RWPE2 (cell line): ENCODE measurements around the gene MACROD2.

Experiments
- ATAC-seq: fragments of 200-7000 bp; cut with Tn5 transposase; 3 replicates; pipeline ENCODE4 v1.9.1; 2021; ENCODE audit warnings: low read depth
- DNase-seq: peaks from one replicate; pipeline ENCODE4 v3.0.0-alpha.2; 2020; ENCODE audit warnings: low spot score
- H3K27ac ChIP-seq: fragments of 450-650 bp; 2 replicates; pipeline ENCODE4 v1.5.1; 2017; ENCODE audit warnings: mild to moderate bottlenecking; ENCODE audit not compliant: poor library complexity, severe bottlenecking
- H3K27me3 ChIP-seq: fragments of 250-450 bp; sonication (Bioruptor Pico); 2 replicates; pipeline ENCODE4 v1.5.1; 2021; ENCODE audit warnings: mild to moderate bottlenecking, moderate library complexity; ENCODE audit not compliant: insufficient read depth, poor library complexity, severe bottlenecking
- H3K36me3 ChIP-seq: fragments of 250-450 bp; sonication (Bioruptor Pico); 2 replicates; pipeline ENCODE4 v1.5.1; 2020; ENCODE audit warnings: low read depth, mild to moderate bottlenecking, moderate library complexity
- H3K4me1 ChIP-seq: fragments of 250-450 bp; sonication (Bioruptor Pico); 2 replicates; pipeline ENCODE4 v1.5.1; 2021; ENCODE audit warnings: mild to moderate bottlenecking, moderate library complexity; ENCODE audit not compliant: insufficient read depth, poor library complexity, severe bottlenecking
- H3K4me3 ChIP-seq: fragments of 250-450 bp; sonication (Bioruptor Pico); 2 replicates; pipeline ENCODE4 v1.5.1; 2021; ENCODE audit warnings: mild to moderate bottlenecking, moderate library complexity; ENCODE audit not compliant: severe bottlenecking
- H3K9me3 ChIP-seq: fragments of 250-450 bp; sonication (Bioruptor Pico); 2 replicates; pipeline ENCODE4 v1.5.1; 2021; ENCODE audit warnings: mild to moderate bottlenecking, moderate library complexity; ENCODE audit not compliant: severe bottlenecking
- TF ChIP-seq, protein P1 (sequence below): fragments of 450-650 bp; IDR thresholded peaks from one replicate; pipeline ENCODE4 v1.5.1; 2017; ENCODE audit warnings: mild to moderate bottlenecking, moderate library complexity; ENCODE audit not compliant: poor library complexity, severe bottlenecking

The MACROD2 gene

DNA sequence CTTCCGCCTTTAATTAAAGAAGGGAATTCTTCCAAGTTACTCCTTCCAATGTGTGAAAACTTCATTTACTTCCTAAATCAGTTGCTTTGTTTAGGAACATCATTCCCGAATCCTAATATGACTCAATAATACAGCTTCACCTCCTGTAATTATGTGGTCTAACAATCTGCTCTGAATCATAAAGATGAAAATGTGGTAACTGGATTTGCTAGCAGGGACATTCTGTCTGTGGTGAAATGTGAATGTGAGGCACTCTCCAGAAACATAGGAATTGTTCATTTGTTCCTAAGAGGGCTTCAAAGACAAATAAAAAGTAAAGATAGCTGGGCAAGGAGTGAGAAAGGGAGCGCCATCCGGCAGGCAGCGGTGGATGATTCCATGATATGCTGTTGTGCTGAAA is 1899.8 kb downstream of the MACROD2 start:
- no peak for ATAC-seq
- TF ChIP-seq, protein P1, sequence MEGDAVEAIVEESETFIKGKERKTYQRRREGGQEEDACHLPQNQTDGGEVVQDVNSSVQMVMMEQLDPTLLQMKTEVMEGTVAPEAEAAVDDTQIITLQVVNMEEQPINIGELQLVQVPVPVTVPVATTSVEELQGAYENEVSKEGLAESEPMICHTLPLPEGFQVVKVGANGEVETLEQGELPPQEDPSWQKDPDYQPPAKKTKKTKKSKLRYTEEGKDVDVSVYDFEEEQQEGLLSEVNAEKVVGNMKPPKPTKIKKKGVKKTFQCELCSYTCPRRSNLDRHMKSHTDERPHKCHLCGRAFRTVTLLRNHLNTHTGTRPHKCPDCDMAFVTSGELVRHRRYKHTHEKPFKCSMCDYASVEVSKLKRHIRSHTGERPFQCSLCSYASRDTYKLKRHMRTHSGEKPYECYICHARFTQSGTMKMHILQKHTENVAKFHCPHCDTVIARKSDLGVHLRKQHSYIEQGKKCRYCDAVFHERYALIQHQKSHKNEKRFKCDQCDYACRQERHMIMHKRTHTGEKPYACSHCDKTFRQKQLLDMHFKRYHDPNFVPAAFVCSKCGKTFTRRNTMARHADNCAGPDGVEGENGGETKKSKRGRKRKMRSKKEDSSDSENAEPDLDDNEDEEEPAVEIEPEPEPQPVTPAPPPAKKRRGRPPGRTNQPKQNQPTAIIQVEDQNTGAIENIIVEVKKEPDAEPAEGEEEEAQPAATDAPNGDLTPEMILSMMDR, result no peak

DNA sequence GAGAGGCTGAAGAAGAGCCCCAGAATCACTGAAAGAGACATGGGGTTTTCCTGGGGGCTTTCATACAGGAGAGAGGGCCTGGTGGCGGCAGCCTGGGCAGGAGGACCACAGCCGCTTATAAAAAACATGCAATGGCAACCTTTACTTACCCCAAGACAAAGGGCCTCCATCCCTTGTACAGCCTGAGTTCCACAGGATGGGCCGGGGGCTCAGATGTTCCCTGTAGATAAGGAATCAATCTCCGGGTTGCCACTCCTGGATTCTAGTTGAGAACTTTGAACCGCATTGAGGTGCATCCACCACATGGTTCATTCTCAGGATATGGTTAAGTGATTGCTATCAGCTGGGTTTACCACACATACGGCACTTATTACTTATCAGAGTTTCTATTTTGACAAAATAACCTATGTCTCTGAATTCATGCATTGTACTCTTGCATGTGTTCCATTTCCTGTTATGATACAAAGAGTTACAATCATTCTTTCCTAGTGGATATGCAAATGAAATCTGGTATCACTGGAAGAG is 1900.3 kb downstream of the MACROD2 start:
- Histone ChIP-seq H3K27ac (no peak overlapping the region), H3K36me3 (no peaks in the 10 kb centered on the region), H3K9me3 (no peaks in the 10 kb centered on the region), H3K4me3 (no peak overlapping the region), H3K27me3 (no peaks in the 10 kb centered on the region), H3K4me1 (no peaks in the 10 kb centered on the region)
- ATAC-seq, result no peak
- TF ChIP-seq, protein P1, result no peak
- no peak for DNase-seq

More for the DNA sequence above, 1899.8 kb downstream of the MACROD2 start:
- H3K27me3 ChIP-seq, result no peaks in the 10 kb centered on the region
- H3K4me3 ChIP-seq, result no peak overlapping the region
- H3K27ac ChIP-seq, result no peak overlapping the region
- no peak for DNase-seq
- no peaks in the 10 kb centered on the region for H3K36me3 ChIP-seq
- no peaks in the 10 kb centered on the region for H3K9me3 ChIP-seq
- H3K4me1 ChIP-seq, result no peaks in the 10 kb centered on the region

DNA sequence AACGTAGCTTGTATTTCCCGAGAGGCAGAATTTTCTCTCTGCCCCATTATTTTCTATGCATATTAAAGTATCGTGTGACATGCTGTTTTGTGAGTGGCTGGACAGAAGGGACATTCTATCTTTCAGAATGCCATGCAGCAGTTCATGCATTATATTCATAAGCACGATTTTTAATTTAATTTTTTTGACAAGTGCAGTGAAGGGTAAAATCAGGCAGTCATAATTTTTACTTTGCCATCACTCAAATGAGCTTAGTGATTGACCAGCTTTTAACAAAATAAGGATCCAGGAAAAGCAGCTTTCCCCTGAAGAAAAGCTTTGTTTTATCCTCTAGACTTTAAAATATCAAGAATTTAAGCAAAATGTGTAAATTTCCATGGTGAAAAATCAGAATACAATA is 1904.7 kb downstream of the MACROD2 start:
- TF ChIP-seq, protein P1, result no peak
- H3K9me3 ChIP-seq, result no peaks in the 10 kb centered on the region
- no peaks in the 10 kb centered on the region for H3K36me3 ChIP-seq
- H3K4me1 ChIP-seq, result no peaks in the 10 kb centered on the region
- no peaks in the 10 kb centered on the region for H3K27me3 ChIP-seq
- no peak overlapping the region for H3K27ac ChIP-seq
- H3K4me3 ChIP-seq, result no peak overlapping the region
- ATAC-seq, result no peak
- no peak for DNase-seq

DNA sequence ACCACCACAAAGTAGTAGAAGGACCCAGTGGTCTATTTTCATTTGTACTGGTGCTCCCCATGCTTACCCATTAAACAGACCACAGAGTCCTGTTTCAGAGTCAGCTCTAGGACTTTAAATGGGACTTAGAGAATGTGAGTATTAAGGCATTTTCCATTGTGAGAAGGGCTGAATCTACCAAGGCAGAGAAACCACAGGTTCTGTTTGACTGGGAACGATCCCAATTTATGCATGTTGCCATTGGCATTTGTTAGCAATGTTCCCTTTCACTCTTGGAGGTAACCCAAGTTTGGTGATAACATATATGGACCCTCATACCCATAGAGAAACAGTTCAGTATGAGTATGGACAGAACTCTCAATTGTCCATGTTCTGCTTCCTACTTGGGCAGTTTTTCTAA is 1905.1 kb downstream of the MACROD2 start:
- Histone ChIP-seq H3K4me3 (no peak overlapping the region), H3K4me1 (no peaks in the 10 kb centered on the region), H3K36me3 (no peaks in the 10 kb centered on the region), H3K9me3 (no peaks in the 10 kb centered on the region), H3K27ac (no peak overlapping the region), H3K27me3 (no peaks in the 10 kb centered on the region)
- ATAC-seq (no peak), DNase-seq (no peak)
- TF ChIP-seq, protein P1, result no peak

DNA sequence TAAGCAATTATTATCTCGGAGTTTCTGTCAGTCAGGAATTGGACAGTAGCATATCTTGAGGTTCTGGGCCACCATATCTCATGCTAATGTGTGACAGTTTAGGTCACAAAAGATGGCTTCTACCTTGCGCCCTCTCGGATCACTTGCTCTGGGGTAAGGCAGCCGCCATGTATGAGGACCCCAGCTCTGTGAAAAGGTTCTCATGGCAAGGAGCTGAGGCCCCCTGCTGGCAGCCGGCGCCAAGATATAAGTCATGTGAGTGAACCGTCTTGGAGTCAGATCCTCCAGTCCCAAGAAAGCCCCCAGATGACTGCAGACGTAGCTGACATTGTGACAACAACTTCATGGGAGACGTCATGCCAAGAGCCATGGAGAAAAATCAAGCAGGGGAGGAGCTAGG is 1907.2 kb downstream of the MACROD2 start:
- no peaks in the 10 kb centered on the region for H3K9me3 ChIP-seq
- TF ChIP-seq, protein P1, result peak; percentile 52
- H3K4me1 ChIP-seq, result no peaks in the 10 kb centered on the region
- no peak; the same call in 2 of the 3 replicates for ATAC-seq
- no peaks in the 10 kb centered on the region for H3K27me3 ChIP-seq
- H3K4me3 ChIP-seq, result no peak overlapping the region
- DNase-seq, result no peak
- H3K27ac ChIP-seq, result no peak overlapping the region
- no peaks in the 10 kb centered on the region for H3K36me3 ChIP-seq
